ENCODE data around the gene VPS37B.

GRCh38 chr12:122847921-122848421 lies 48.0 kb downstream of the VPS37B start:
- TF ChIP-seq CTCF (conservative IDR thresholded peaks at IDR 0.05 in 1 of 2, IDR thresholded peaks at IDR 0.05 in 1 of 2; ENCODE audit: low read depth in 1 of 2, low read length in 2 of 2) (no peak), EZH2 (IDR thresholded peaks at IDR 0.05; ENCODE audit: low read length, missing control alignments) (no peak)
